ENCODE data around the gene CSNK1G1. TPM values are rescaled to one million over a fixed set of nuclear protein-coding genes. Genes with fewer than 3 reads are reported as not detected.

Gene CSNK1G1
- total and polyA plus RNA-seq, 2 of the 8 experiments (the other 6 are each of a cell fraction or from before 2014, with no cell fraction given) = 6.0 to 12.9 TPM

GRCh38 chr15:64285871-64286270 lies 70.1 kb downstream of the CSNK1G1 start (continued):
- no peak for TF ChIP-seq CTCF (IDR thresholded peaks at IDR 0.05; ENCODE audit: control extremely low read depth in 1 of 3, insufficient read depth in 1 of 3, low read depth in 1 of 3, low read length in 3 of 3)
- no peak for TF ChIP-seq SIRT6 (IDR thresholded peaks at IDR 0.05; ENCODE audit: low read length)
- TF ChIP-seq RFX5 (IDR thresholded peaks at IDR 0.05; ENCODE audit: borderline replicate concordance, low read depth, low read length) = no peak
- no peak for TF ChIP-seq PHF8 (conservative IDR thresholded peaks at IDR 0.05; ENCODE audit: low read depth, low read length)
- no peak for TF ChIP-seq TAF7 (optimal IDR thresholded peaks at IDR 0.05; ENCODE audit: borderline replicate concordance, low read depth, low read length)
